ENCODE measurements around the gene CTPS2.

- TF ChIP-seq CTCF (conservative IDR thresholded peaks at IDR 0.05; ENCODE audit: low read depth in 2 of 2), result no peak
- TF ChIP-seq POLR2AphosphoS5 (IDR thresholded peaks at IDR 0.05; ENCODE audit: low read depth), result no peak
- no peak for TF ChIP-seq EZH2 (IDR thresholded peaks at IDR 0.05; ENCODE audit: low read depth, unreplicated experiment)
- TF ChIP-seq CREB1 (CRISPR knock-in tag; IDR thresholded peaks at IDR 0.05; ENCODE audit: low read depth), result no peak
- no peak for TF ChIP-seq EZH2phosphoT487 (IDR thresholded peaks at IDR 0.05; ENCODE audit: unreplicated experiment)
- TF ChIP-seq REST (IDR thresholded peaks at IDR 0.05; ENCODE audit: unreplicated experiment), result no peak
- TF ChIP-seq ZNF114 (CRISPR knock-in tag; IDR thresholded peaks at IDR 0.05), result no peak
- no peak for TF ChIP-seq ETS1 (IDR thresholded peaks at IDR 0.05)
- no peak for TF ChIP-seq JUNB (IDR thresholded peaks at IDR 0.05; ENCODE audit: unreplicated experiment)
- TF ChIP-seq ZNF331 (CRISPR knock-in tag; IDR thresholded peaks at IDR 0.05; ENCODE audit: low read depth), result no peak
- no peak for TF ChIP-seq STAT1 (IDR thresholded peaks at IDR 0.05; ENCODE audit: unreplicated experiment)
Observed at GRCh38 chrX:16705370-16705769, 7.1 kb downstream of the CTPS2 start.
